Right renal cortex interstitium (tissue), 3 donors: Measurements from ENCODE around the gene NREP. TPM values are rescaled to one million over a fixed set of nuclear protein-coding genes. Genes with fewer than 3 reads are reported as not detected.
A peak's percentile ranks its signal among the peaks of the same experiment; 100 is the strongest.

Experiments
- DNase-seq, 3 donors: peaks; one replicate each; pipeline ENCODE4 v3.0.0-alpha.2; 2013; ENCODE audit warnings: low read depth in 3 of 3, low spot score in 2 of 3
- polyA plus RNA-seq, 3 donors: library from polyadenylated mRNA; unstranded; fragments of 120-200 nt; gene quantifications; one replicate each; pipeline ENCODE4 v1.2.1, GENCODE V29; 2013; ENCODE audit not compliant: insufficient read length in 3 of 3

Gene NREP
- polyA plus RNA-seq, 3 donors: 861 to 901 (median 880) TPM

- no peak for DNase-seq
Measured at GRCh38 chr5:111699324-111699723, 57.7 kb downstream of the NREP start.

- DNase-seq: no peak
Measured at GRCh38 chr5:111697881-111698757, 58.9 kb downstream of the NREP start.

GRCh38 chr5:111697215-111697614 is 59.8 kb downstream of the NREP start:
- DNase-seq: peak in 1 of 3 donors; percentile 19

- no peak for DNase-seq
Measured at GRCh38 chr5:111695991-111696390, 61.0 kb downstream of the NREP start.

- no peak for DNase-seq
Measured at GRCh38 chr5:111694133-111694532, 62.9 kb downstream of the NREP start.

GRCh38 chr5:111691914-111692313 is 65.1 kb downstream of the NREP start:
- no peak for DNase-seq

GRCh38 chr5:111691508-111691907 is 65.5 kb downstream of the NREP start:
- no peak for DNase-seq

GRCh38 chr5:111689357-111689935 is 67.5 kb downstream of the NREP start:
- no peak for DNase-seq

- DNase-seq: no peak
Measured at GRCh38 chr5:111685969-111686368, 71.0 kb downstream of the NREP start.

- DNase-seq: no peak
Measured at GRCh38 chr5:111682641-111683040, 74.4 kb downstream of the NREP start.

- DNase-seq: no peak
Measured at GRCh38 chr5:111682121-111682520, 74.9 kb downstream of the NREP start.

- peak in 2 of 3 donors; percentile 19 to 23 for DNase-seq
Measured at GRCh38 chr5:111681414-111682120, 75.4 kb downstream of the NREP start.

GRCh38 chr5:111680737-111681413 is 76.1 kb downstream of the NREP start:
- DNase-seq: peak; percentile 76 to 81 (median 80)

- DNase-seq: no peak
Measured at GRCh38 chr5:111679611-111680010, 77.4 kb downstream of the NREP start.

Other genes with a start within 250 kb of the NREP start
- gene STARD4, start 244.7 kb downstream of the NREP start, polyA plus RNA-seq: 10 to 100 TPM; 20.0 to 26.2 (median 21.8) TPM